Ramos (cell line): ENCODE results near the gene NUDT9.

Source experiments
- in situ Hi-C: fragments of 300-500 bp; cut with MboI; formaldehyde crosslinking; loops from one replicate; pipeline ENCODE4 v1.14.3; 2022; ENCODE audit warnings: low sequenced_read_pairs; ENCODE audit not compliant: unreplicated experiment

Gene NUDT9

GRCh38 chr4:87500092-87500462, 77.7 kb downstream of the NUDT9 start:
- in situ Hi-C loops: no loop called here

GRCh38 chr4:87502580-87503238, 80.3 kb downstream of the NUDT9 start:
- in situ Hi-C loops: no loop called here

DNA sequence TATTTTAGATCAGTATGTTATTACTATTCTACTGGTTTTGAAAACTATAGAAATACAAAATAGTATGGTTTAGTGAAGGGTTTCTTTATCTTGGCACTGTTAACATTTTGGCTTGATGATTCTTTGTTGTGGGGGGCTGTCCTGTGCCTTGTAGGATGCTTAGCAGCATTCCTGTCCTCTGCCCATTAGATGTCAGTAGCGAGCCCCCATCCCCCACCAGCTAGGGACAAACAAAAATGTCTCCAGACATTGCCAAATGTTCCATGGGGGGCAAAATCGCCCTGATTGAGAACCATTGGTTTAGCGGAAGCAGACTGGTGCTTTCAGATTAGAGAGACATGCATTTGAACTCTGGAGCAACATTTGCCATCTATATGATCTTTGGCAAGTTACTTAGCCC, 83.5 kb downstream of the NUDT9 start:
- in situ Hi-C loops: no loop called here

GRCh38 chr4:87506974-87507701, 84.8 kb downstream of the NUDT9 start:
- in situ Hi-C loops: no loop called here
